ENCODE data around the gene TCEA3.

TCEA3 gene

GRCh38 chr1:23396380-23396779 lies 28.2 kb downstream of the TCEA3 start:
- peaks cover 5% of the 10 kb centered on the region for H3K27me3 ChIP-seq (ENCODE audit: control insufficient read depth, low read length)
- no peaks in the 10 kb centered on the region for H3F3A ChIP-seq (ENCODE audit: control insufficient read depth, insufficient read depth)
- no peaks in the 10 kb centered on the region for H3K4me1 ChIP-seq (ENCODE audit: control insufficient read depth, low read length)
- no peaks in the 10 kb centered on the region for H4K20me1 ChIP-seq (ENCODE audit: control insufficient read depth, insufficient read depth, low read depth, low read length)
- H3K36me3 ChIP-seq (ENCODE audit: control insufficient read depth, low read length) = no peaks in the 10 kb centered on the region
- no peak for TF ChIP-seq EZH2phosphoT487 (IDR thresholded peaks at IDR 0.05; ENCODE audit: borderline replicate concordance, low read length)
- TF ChIP-seq, protein P1, sequence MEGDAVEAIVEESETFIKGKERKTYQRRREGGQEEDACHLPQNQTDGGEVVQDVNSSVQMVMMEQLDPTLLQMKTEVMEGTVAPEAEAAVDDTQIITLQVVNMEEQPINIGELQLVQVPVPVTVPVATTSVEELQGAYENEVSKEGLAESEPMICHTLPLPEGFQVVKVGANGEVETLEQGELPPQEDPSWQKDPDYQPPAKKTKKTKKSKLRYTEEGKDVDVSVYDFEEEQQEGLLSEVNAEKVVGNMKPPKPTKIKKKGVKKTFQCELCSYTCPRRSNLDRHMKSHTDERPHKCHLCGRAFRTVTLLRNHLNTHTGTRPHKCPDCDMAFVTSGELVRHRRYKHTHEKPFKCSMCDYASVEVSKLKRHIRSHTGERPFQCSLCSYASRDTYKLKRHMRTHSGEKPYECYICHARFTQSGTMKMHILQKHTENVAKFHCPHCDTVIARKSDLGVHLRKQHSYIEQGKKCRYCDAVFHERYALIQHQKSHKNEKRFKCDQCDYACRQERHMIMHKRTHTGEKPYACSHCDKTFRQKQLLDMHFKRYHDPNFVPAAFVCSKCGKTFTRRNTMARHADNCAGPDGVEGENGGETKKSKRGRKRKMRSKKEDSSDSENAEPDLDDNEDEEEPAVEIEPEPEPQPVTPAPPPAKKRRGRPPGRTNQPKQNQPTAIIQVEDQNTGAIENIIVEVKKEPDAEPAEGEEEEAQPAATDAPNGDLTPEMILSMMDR (IDR thresholded peaks at IDR 0.05; ENCODE audit: low read depth, low read length, poor library complexity, severe bottlenecking) = no peak
- no peak overlapping the region for H3K4me3 ChIP-seq (ENCODE audit: low read length)
- H3K9me3 ChIP-seq (ENCODE audit: control insufficient read depth, insufficient read depth, low read length) = no peaks in the 10 kb centered on the region
- no peak overlapping the region for H3K4me2 ChIP-seq (ENCODE audit: low read length)
- H3K79me2 ChIP-seq (ENCODE audit: control insufficient read depth, low read length) = no peaks in the 10 kb centered on the region
- H3K27ac ChIP-seq (ENCODE audit: low read depth, low read length) = no peak overlapping the region
- no peaks in the 10 kb centered on the region for H3K9me2 ChIP-seq (replicated peaks; ENCODE audit: control insufficient read depth, low read length)

DNA sequence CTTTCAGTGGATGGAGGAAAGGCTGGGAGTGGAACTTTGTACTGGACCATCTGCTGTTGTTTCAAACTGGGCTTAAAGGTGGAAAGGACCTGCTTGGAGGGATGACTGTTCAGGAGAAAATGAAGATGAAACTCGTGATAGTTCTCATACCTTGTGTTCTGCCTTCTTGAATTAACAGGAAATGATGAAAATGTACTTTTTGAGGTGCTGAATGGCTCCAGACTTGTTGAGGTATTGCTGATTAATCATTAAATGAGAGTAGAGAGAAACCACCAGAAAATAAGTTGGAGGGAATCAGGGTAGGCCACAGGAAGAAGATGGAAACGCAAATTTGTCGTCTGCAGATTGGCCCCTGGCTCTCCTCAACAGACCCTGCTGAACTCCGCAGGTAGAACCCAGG lies 28.7 kb downstream of the TCEA3 start:
- no peaks in the 10 kb centered on the region for H3K79me2 ChIP-seq (ENCODE audit: control insufficient read depth, low read length)
- no peaks in the 10 kb centered on the region for H4K20me1 ChIP-seq (ENCODE audit: control insufficient read depth, insufficient read depth, low read depth, low read length)
- no peak overlapping the region for H3K4me2 ChIP-seq (ENCODE audit: low read length)
- no peaks in the 10 kb centered on the region for H3K4me1 ChIP-seq (ENCODE audit: control insufficient read depth, low read length)
- no peaks in the 10 kb centered on the region for H3K9me2 ChIP-seq (replicated peaks; ENCODE audit: control insufficient read depth, low read length)
- peaks cover 2% of the 10 kb centered on the region for H3K27me3 ChIP-seq (ENCODE audit: control insufficient read depth, low read length)
- no peaks in the 10 kb centered on the region for H3K9me3 ChIP-seq (ENCODE audit: control insufficient read depth, insufficient read depth, low read length)
- H3K36me3 ChIP-seq (ENCODE audit: control insufficient read depth, low read length) = no peaks in the 10 kb centered on the region
- no peak overlapping the region for H3K27ac ChIP-seq (ENCODE audit: low read depth, low read length)
- no peaks in the 10 kb centered on the region for H3F3A ChIP-seq (ENCODE audit: control insufficient read depth, insufficient read depth)
- H3K4me3 ChIP-seq (ENCODE audit: low read length) = no peak overlapping the region
- TF ChIP-seq, protein P1 (IDR thresholded peaks at IDR 0.05; ENCODE audit: low read depth, low read length, poor library complexity, severe bottlenecking) = no peak
- TF ChIP-seq EZH2phosphoT487 (IDR thresholded peaks at IDR 0.05; ENCODE audit: borderline replicate concordance, low read length) = no peak

- H3K9me3 ChIP-seq (ENCODE audit: control insufficient read depth, insufficient read depth, low read length) = no peaks in the 10 kb centered on the region
- no peaks in the 10 kb centered on the region for H3K79me2 ChIP-seq (ENCODE audit: control insufficient read depth, low read length)
- no peaks in the 10 kb centered on the region for H4K20me1 ChIP-seq (ENCODE audit: control insufficient read depth, insufficient read depth, low read depth, low read length)
- no peaks in the 10 kb centered on the region for H3K4me1 ChIP-seq (ENCODE audit: control insufficient read depth, low read length)
- H3K36me3 ChIP-seq (ENCODE audit: control insufficient read depth, low read length) = no peaks in the 10 kb centered on the region
- no peaks in the 10 kb centered on the region for H3K9me2 ChIP-seq (replicated peaks; ENCODE audit: control insufficient read depth, low read length)
- no peak overlapping the region for H3K27ac ChIP-seq (ENCODE audit: low read depth, low read length)
- no peak overlapping the region for H3K4me3 ChIP-seq (ENCODE audit: low read length)
- peaks cover 7% of the 10 kb centered on the region for H3K27me3 ChIP-seq (ENCODE audit: control insufficient read depth, low read length)
- no peaks in the 10 kb centered on the region for H3F3A ChIP-seq (ENCODE audit: control insufficient read depth, insufficient read depth)
- no peak overlapping the region for H3K4me2 ChIP-seq (ENCODE audit: low read length)
- no peak for TF ChIP-seq EZH2phosphoT487 (IDR thresholded peaks at IDR 0.05; ENCODE audit: borderline replicate concordance, low read length)
- TF ChIP-seq, protein P1 (IDR thresholded peaks at IDR 0.05; ENCODE audit: low read depth, low read length, poor library complexity, severe bottlenecking) = no peak
Observed at GRCh38 chr1:23395154-23395724, 29.3 kb downstream of the TCEA3 start.

Data from DOHH2 (cell line).